ENCODE measurements around the gene LTF.
"Not testable (repeated sequence)": the region's sequence is repeated elsewhere in the genome, so short reads cannot be mapped to it uniquely, and the experiment has no call there.

LTF gene

GRCh38 chr3:46429250-46429649 lies 35.5 kb downstream of the LTF start:
- peaks cover 7% of the 10 kb centered on the region for H3K27me3 Mint-ChIP-seq (ENCODE audit: low read depth, poor library complexity)
- H3K36me3 Mint-ChIP-seq (ENCODE audit: low read depth), result peaks cover 7% of the 10 kb centered on the region
- H3K4me3 Mint-ChIP-seq, result no peak overlapping the region
- no peak overlapping the region for H3K27ac Mint-ChIP-seq
- no peak for DNase-seq
- H3K4me1 Mint-ChIP-seq, result peaks cover 7% of the 10 kb centered on the region
- H3K9me3 Mint-ChIP-seq, result peaks cover 34% of the 10 kb centered on the region
- no peak for TF ChIP-seq CTCF (IDR thresholded peaks at IDR 0.05)

- Mint-ChIP-seq H3K27ac (no peak overlapping the region), H3K36me3 (ENCODE audit: low read depth) (peaks cover 7% of the 10 kb centered on the region), H3K9me3 (peaks cover 30% of the 10 kb centered on the region), H3K4me1 (peaks cover 7% of the 10 kb centered on the region), H3K27me3 (ENCODE audit: low read depth, poor library complexity) (peaks cover 7% of the 10 kb centered on the region), H3K4me3 (no peak overlapping the region)
- no peak for TF ChIP-seq CTCF (IDR thresholded peaks at IDR 0.05)
- no peak for DNase-seq
Observed at GRCh38 chr3:46427916-46428833, 36.5 kb downstream of the LTF start.

GRCh38 chr3:46427404-46427803 lies 37.3 kb downstream of the LTF start:
- not testable (repeated sequence) for H3K4me3 Mint-ChIP-seq, H3K4me1 Mint-ChIP-seq, H3K27ac Mint-ChIP-seq

GRCh38 chr3:46426476-46426875 lies 38.2 kb downstream of the LTF start:
- H3K36me3 Mint-ChIP-seq (ENCODE audit: low read depth); H3K27me3 Mint-ChIP-seq (ENCODE audit: low read depth, poor library complexity); H3K27ac Mint-ChIP-seq; H3K4me3 Mint-ChIP-seq; DNase-seq; H3K4me1 Mint-ChIP-seq: not testable (repeated sequence)
- H3K9me3 Mint-ChIP-seq, result peaks cover 13% of the 10 kb centered on the region

More at GRCh38 chr3:46427404-46427803, 37.3 kb downstream of the LTF start:
- H3K27me3 Mint-ChIP-seq (ENCODE audit: low read depth, poor library complexity); DNase-seq; H3K36me3 Mint-ChIP-seq (ENCODE audit: low read depth): not testable (repeated sequence)
- H3K9me3 Mint-ChIP-seq, result peaks cover 22% of the 10 kb centered on the region

GRCh38 chr3:46423588-46423987 lies 41.1 kb downstream of the LTF start:
- Mint-ChIP-seq H3K4me1 (no peaks in the 10 kb centered on the region), H3K27ac (no peak overlapping the region), H3K4me3 (no peak overlapping the region), H3K36me3 (ENCODE audit: low read depth) (no peaks in the 10 kb centered on the region), H3K27me3 (ENCODE audit: low read depth, poor library complexity) (peaks cover 9% of the 10 kb centered on the region), H3K9me3 (no peaks in the 10 kb centered on the region)
- no peak for DNase-seq
- TF ChIP-seq CTCF (IDR thresholded peaks at IDR 0.05), result no peak

- no peak for DNase-seq
- H3K27me3 Mint-ChIP-seq (ENCODE audit: low read depth, poor library complexity), result peaks cover 11% of the 10 kb centered on the region
- no peak overlapping the region for H3K4me3 Mint-ChIP-seq
- no peaks in the 10 kb centered on the region for H3K36me3 Mint-ChIP-seq (ENCODE audit: low read depth)
- TF ChIP-seq CTCF (IDR thresholded peaks at IDR 0.05), result no peak
- no peaks in the 10 kb centered on the region for H3K4me1 Mint-ChIP-seq
- H3K9me3 Mint-ChIP-seq, result no peaks in the 10 kb centered on the region
- H3K27ac Mint-ChIP-seq, result no peak overlapping the region
Observed at GRCh38 chr3:46422617-46423016, 42.1 kb downstream of the LTF start.

- no peak for DNase-seq
- no peaks in the 10 kb centered on the region for H3K9me3 Mint-ChIP-seq
- H3K36me3 Mint-ChIP-seq (ENCODE audit: low read depth), result no peaks in the 10 kb centered on the region
- no peak for TF ChIP-seq CTCF (IDR thresholded peaks at IDR 0.05)
- no peak overlapping the region for H3K4me3 Mint-ChIP-seq
- H3K4me1 Mint-ChIP-seq, result peaks cover 9% of the 10 kb centered on the region
- peaks cover 18% of the 10 kb centered on the region for H3K27me3 Mint-ChIP-seq (ENCODE audit: low read depth, poor library complexity)
- no peak overlapping the region for H3K27ac Mint-ChIP-seq
Observed at GRCh38 chr3:46420931-46421330, 43.8 kb downstream of the LTF start.

Measured in nephron progenitor cell (in vitro differentiated cells).